Measurements from ENCODE around the gene ATPAF1.
"Not testable (repeated sequence)": the region's sequence is repeated elsewhere in the genome, so short reads cannot be mapped to it uniquely, and the experiment has no call there.

Gene ATPAF1

DNA sequence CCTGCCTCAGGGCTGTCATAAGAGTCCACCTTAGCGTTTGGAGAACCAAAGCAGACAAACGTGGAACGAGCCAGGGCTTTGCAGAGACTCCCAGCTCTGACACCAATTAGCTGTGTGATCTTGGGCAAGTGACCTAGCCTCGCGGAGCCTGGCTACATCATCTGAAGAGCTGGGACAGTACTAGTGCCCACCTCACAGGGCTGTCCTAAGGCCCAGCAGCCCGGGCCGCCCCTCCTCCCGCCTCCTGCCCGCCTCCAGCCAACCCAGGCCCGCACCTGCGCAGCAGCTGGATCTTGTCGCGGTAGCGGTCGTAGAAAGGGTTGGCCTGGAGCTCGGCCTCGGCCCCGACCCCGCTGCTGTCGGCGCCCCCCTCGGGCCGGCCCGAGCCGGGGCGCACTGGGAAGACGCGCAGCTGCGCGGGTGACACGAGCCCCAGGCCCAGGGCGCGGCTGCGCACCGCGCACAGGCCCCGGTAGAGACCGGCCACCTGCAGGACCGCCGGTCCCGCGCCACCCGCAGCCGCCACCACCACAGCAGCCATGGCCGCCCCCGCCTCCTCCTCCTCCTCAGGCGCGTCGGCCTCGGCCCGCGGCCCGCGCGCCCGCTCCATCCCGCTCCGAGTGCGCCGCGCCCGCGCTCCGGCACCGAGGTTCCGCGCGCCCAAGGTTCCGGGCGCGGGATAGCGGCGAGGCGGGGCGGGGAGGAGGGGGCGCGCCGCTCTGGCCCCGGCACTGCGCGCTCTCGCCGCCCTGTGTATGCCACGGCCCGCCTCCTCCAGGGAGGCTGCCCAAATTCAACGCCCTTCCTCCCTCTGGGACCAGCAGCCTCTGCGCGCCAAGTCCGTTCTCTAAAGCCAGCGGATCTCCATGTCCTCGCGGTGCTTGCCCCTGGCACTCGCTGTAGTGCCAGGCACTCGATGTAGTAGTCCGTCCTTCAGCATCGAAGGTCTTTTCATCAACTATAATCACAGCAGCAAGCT lies at the start of gene ATPAF1:
ATPAF1 (minus strand) TSS at position 583 of the 979 bp plus-strand sequence; CDS start at position 541, 42 bp downstream.
- peak; percentile 81 for FAIRE-seq
- DNase-seq (ENCODE audit: extremely low spot score, insufficient read length, low read depth) = peak; percentile 69

DNA sequence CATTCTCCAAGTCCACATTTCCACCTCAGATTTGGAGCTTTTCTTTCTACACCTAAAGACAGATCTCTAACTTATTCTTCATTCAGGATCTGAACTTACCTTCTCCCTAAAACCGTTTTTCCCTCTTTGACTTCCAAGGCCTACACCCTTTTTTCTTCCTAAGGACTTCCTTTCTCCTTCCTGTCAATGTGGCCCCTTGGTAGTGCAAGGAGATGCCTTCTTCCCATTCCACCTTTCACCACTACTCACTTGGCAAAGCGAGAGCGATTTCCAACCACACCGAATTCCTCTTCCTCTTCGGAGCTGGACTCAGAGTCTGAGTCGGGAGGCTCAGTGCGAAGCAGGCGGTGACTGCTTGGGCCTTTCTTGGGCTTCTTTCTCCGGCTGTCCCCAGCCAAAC lies 49.5 kb upstream of the ATPAF1 start:
- DNase-seq (ENCODE audit: extremely low spot score, insufficient read length, low read depth) (no peak), FAIRE-seq (no peak)

- FAIRE-seq (no peak), DNase-seq (ENCODE audit: extremely low spot score, insufficient read length, low read depth) (no peak)
These were observed 46.8 kb upstream of the ATPAF1 start for GRCh38 chr1:46714976-46715375.

DNA sequence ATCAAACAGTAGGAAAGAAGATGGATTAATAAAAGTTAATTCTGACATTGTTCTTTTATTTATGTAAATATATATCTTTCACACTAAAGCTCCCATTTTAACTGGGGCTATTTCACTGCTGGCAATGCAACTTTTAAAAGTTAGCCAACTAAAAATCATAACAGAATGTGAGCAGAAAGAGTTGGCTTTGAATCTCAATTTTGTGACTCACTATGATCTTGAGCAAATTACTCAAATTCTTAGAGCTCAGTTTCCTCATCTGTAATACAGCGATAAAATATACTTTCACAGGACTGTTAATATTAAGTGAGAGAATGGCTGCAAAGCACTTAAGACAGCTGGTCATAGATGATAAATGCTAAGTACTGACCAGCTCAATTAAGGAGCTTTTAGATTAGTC lies 40.0 kb upstream of the ATPAF1 start:
- FAIRE-seq (no peak), DNase-seq (ENCODE audit: extremely low spot score, insufficient read length, low read depth) (no peak)

- FAIRE-seq = no peak
- DNase-seq (ENCODE audit: extremely low spot score, insufficient read length, low read depth) = no peak
These were observed 37.2 kb upstream of the ATPAF1 start for GRCh38 chr1:46705408-46705807.

DNA sequence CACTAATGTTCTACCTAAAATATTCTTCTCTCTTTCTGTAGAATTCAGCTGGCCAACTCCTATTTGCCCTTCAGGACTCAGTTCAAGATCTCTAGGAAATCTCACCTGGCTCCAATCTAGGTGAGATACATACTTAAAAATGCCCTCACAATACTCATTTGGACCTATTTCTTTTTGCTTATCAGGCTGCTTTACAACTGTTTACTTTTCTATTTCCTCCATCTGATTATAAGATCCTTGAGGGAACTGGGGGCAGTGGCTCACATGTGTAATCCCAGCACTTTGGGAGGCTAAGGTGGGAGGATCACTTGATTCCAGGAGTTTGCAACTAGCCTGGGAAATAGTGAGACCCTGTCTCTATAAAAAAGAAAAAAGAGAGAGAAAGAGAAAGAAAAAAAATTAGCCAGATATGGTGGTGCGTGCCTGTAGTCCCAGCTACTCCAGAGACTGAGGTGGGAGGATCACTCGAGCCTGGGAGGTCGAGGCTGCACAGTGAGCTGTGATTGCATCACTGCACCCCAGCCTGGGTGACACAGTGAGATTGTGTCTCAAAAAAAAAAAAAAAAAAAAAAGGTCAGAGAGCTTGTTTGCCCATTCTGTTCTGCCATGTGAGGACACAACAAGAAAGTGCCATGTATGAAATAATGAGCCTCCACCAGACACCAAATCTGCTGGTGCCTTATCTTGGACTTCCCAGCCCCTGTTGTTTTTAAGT lies 35.9 kb upstream of the ATPAF1 start:
- FAIRE-seq (no peak), DNase-seq (ENCODE audit: extremely low spot score, insufficient read length, low read depth) (no peak)

DNA sequence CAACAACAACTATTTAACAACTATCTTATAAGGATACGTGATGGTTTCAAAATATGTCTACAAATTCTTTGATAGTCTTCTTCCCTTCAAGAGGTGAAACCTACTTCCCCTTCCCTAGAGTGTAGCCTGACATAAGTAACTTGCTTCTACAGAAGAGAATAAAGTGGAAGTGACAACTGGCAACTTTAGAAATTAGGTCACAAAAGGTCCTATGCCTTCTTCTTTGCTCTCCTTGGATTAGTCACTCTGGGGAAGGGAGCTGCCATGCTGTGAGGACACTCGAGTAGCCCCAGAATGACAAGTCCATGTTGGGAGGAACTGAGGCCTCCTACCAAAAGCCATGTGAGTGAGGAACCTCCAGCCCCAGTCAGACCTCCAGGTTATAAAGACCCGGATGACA lies 31.5 kb upstream of the ATPAF1 start:
- no peak for FAIRE-seq
- no peak for DNase-seq (ENCODE audit: extremely low spot score, insufficient read length, low read depth)

- no peak for DNase-seq (ENCODE audit: extremely low spot score, insufficient read length, low read depth)
- no peak for FAIRE-seq
These were observed 28.9 kb upstream of the ATPAF1 start for GRCh38 chr1:46697053-46697452.

DNA sequence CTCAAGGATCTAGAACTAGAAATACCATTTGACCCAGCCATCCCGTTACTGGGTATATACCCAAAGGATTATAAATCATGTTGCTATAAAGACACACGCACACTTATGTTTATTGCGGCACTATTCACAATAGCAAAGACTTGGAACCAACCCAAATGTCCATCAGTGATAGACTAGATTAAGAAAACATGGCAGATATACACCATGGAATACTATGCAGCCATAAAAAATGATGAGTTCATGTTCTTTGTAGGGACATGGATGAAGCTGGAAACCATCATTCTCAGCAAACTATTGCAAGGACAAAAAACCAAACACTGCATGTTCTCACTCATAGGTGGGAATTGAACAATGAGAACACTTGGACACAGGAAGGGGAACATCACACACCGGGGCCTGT lies 26.5 kb upstream of the ATPAF1 start:
- FAIRE-seq; DNase-seq (ENCODE audit: extremely low spot score, insufficient read length, low read depth): not testable (repeated sequence)

GRCh38 chr1:46692811-46693770 lies 24.9 kb upstream of the ATPAF1 start:
- DNase-seq (ENCODE audit: extremely low spot score, insufficient read length, low read depth) = no peak
- FAIRE-seq = no peak

- no peak for DNase-seq (ENCODE audit: extremely low spot score, insufficient read length, low read depth)
- FAIRE-seq = no peak
These were observed 24.0 kb upstream of the ATPAF1 start for GRCh38 chr1:46691997-46692790.

DNA sequence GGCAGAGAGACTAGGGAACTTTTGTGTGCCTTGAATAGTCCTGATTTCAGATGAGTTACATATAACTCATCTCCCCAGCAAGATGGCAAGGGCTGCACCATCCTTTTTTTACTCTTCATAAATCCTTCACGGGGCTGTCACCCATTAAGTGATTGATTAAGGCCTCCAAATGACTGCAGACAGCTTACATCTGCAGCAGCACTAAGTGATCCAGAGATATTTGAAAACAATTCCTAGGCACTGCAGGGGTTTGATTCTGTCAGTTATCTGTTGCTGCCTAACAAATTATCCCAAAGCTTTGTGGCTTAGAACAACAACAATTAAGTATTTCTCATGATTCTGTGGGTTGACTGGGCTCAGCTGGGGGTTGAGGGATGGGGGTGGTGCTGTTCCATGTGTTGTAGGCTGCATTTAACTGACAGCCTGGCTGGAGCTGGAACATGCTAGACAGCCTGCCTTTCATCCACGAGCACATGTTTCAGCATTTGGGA lies 22.8 kb upstream of the ATPAF1 start:
- DNase-seq (ENCODE audit: extremely low spot score, insufficient read length, low read depth) = no peak
- no peak for FAIRE-seq

DNA sequence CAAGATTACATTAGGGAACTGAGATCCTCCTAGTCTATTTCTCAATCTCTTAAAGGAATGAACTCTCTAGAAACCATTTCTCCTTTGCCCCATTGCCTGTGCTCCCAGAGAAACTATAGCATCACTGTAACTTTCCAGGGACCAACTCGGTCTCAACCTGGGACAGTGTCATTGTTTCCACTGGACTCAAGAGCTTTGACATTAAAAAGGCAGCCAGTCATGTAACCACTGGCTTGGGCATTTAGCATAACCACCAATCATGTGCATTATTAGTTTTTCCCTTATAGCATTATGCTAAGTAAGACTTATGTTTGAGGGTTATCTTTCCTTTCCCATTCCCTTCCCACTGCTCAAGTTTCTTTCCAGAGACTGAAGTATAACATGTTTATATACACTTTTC lies 21.7 kb upstream of the ATPAF1 start:
- FAIRE-seq = no peak
- no peak for DNase-seq (ENCODE audit: extremely low spot score, insufficient read length, low read depth)

DNA sequence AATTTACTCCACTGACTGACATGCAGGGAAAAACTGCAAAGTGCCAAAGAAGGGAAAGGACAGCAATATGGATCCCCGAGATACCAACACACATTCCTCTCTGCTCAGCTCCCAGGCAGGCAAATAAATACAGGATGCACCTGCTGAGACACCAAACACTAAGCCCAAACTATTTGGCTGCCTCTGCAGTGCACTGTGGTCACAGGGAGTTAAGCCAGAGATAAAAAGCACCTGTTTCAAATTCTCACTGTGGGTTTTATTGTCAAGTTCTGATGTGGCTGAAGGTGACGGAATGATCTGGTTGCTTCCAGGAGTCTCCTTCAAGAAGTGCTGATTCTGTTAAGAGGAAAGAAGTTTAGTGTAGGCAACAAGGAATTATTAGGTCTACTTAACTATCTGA lies 21.2 kb upstream of the ATPAF1 start:
- DNase-seq (ENCODE audit: extremely low spot score, insufficient read length, low read depth) = no peak
- FAIRE-seq = no peak

GRCh38 chr1:46687921-46688509 lies 19.9 kb upstream of the ATPAF1 start:
- no peak for DNase-seq (ENCODE audit: extremely low spot score, insufficient read length, low read depth)
- no peak for FAIRE-seq

DNA sequence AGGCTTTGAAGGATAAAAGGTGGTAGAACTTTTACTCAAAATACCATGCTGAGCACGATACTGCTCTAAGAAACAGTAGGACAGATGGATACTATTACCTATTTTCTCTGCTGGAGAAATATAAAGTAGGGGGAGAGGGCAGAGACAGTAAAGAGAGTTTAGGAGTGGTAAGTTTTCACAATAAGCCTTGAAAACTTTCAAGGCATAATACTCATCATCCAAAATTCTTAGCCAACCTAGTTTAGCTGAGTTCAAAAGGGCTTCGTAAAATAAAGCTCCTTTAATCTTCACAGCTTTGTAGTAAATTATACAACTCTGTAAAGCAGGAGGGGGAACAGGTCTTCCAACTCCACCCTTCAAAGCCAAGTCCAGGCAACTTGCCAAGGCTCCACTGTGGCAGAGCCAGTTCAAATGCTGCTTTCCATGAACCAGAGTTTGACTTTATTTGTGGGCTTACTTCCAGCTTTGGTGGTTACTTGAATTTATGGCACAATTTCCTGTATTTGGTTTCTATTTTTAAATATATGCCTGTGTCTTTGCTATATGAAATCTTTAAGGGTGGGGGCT lies 19.0 kb upstream of the ATPAF1 start:
- DNase-seq (ENCODE audit: extremely low spot score, insufficient read length, low read depth) = no peak
- FAIRE-seq = no peak

- FAIRE-seq (no peak), DNase-seq (ENCODE audit: extremely low spot score, insufficient read length, low read depth) (no peak)
These were observed 18.1 kb upstream of the ATPAF1 start for GRCh38 chr1:46686255-46686654.

DNA sequence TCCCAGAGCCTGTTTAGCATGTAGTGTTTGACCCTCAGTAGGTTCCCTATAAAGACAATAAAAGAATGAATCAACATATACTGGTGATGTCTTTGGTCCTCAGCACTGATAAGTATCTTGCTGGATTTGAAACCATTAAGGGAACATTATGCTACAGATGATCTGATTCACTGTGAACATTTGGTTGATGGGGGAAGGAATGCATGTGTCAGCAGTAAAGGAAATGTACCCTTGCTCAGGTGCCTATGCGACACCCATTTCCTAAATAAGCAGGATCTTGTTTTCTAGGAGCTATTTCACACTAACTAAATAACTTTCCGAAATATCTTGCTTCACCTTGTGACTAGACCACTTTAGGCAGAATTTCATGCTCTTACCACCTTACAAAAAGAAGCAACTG lies 16.5 kb upstream of the ATPAF1 start:
- no peak for DNase-seq (ENCODE audit: extremely low spot score, insufficient read length, low read depth)
- no peak for FAIRE-seq
